Tibial nerve (tissue), 3 donors: ENCODE data around the gene ACOXL.

Experiments used
- CTCF ChIP-seq, 5 experiments: fragments of 200-600 bp in 3 of 5; fragments of 450-650 bp in 2 of 5; sonication (generic) in 3 of 5; IDR thresholded peaks; one replicate each; pipeline ENCODE4 v1.5.1; 2016 to 2019; ENCODE audit warnings: antibody characterized with exemption in 5 of 5, mild to moderate bottlenecking in 3 of 5, moderate library complexity in 2 of 5
- POLR2A ChIP-seq, 2 donors: fragments of 450-650 bp; IDR thresholded peaks; one replicate each; pipeline ENCODE4 v1.6.1; 2017; ENCODE audit warnings: antibody characterized with exemption in 2 of 2, mild to moderate bottlenecking in 2 of 2, moderate library complexity in 2 of 2

GRCh38 chr2:110990440-110990839 is 258.1 kb downstream of the ACOXL start:
- no peak for TF ChIP-seq POLR2A (IDR thresholded peaks at IDR 0.05)
- no peak for TF ChIP-seq CTCF (IDR thresholded peaks at IDR 0.05)
